Hematopoietic multipotent progenitor cell (in vitro differentiated cells): Measurements from ENCODE around the gene TRAF3IP3. TPM values are rescaled to one million over a fixed set of nuclear protein-coding genes. Genes with fewer than 3 reads are reported as not detected.
"Not testable (repeated sequence)": the region's sequence is repeated elsewhere in the genome, so short reads cannot be mapped to it uniquely, and the experiment has no call there.

ENCODE experiments used
- DNase-seq, 3 donors: peaks; one replicate each; pipeline ENCODE4 v3.0.0-alpha.2; 2011 to 2015; ENCODE audit warnings: low read depth in 2 of 3, low spot score in 2 of 3
- total RNA-seq: library from RNA; depleted of rRNA; stranded (reverse); fragments of >200 nt; gene quantifications from one replicate; pipeline ENCODE4 v1.2.3, GENCODE V29; 2012

TRAF3IP3 gene
- total RNA-seq, 1 donor: 32.9 TPM

DNA sequence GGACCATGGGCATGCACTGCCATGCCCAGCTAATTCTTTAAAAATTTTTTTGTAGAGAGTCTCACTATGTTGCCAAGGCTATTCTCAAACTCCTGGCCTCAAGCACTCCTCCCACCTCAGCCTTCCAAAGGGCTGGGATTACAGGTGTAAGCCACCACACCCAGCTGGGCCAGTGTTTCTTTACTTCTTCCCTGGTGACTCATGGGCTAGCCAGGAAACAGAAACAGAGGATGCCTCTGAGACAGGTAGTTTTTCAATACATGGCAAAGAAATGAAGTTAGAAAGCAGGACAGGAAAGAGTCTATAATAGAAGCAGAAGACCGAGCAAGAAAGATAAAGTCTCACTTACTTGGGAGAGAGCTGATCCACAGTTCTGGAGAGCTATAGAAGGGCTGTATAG is 36.1 kb downstream of the TRAF3IP3 start:
- DNase-seq: no peak

DNA sequence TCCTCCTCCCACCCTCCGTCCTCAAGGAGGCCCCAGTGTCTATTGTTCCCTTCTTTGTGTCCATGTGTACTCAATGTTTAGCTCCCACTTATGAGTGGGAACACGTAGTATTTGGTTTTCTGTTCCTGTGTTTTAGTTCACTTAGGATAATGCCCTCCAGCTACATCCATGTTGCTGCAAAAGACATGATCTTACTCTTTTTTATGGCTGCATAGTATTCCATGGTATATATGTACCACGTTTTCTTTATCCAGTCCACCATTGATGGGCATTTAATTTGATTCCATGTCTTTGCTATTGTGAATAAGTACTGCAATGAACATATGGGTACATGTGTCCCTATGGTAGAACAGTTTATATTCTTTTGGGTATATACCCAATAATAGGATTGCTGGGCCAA is 37.9 kb downstream of the TRAF3IP3 start:
- not testable (repeated sequence) for DNase-seq

DNA sequence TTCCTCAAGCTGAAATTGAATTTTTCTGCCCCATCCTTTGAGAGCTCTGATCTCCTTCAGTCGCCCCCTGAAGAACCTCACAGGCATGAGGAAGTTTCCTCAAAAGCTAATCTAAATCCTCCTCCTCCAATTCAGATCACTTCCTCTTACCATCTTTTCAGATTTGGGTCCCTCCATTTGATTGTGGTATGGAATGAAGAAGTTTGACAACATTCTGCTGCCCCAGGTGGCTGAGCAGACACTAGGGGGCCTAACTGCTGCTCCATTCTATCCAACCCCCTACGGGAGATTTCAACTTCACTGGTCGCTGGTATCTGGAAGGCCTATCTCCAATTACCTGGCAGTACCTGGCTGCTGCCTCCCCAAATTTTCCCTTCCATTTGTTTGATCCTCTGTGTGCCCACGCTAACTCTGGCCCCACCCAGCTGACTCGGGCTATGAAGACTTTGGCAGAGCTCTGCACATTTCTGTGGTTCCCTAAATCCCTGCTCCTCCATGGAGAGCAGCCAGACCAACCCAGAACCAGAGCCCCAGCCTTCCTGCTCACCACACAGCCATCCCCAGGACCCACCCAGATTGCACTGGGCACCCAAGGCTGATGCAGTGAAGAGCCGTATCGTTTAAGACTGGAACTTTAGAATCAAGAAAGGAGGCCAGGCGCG is 42.3 kb downstream of the TRAF3IP3 start:
- peak in 1 of 3 donors; percentile 24 for DNase-seq

DNA sequence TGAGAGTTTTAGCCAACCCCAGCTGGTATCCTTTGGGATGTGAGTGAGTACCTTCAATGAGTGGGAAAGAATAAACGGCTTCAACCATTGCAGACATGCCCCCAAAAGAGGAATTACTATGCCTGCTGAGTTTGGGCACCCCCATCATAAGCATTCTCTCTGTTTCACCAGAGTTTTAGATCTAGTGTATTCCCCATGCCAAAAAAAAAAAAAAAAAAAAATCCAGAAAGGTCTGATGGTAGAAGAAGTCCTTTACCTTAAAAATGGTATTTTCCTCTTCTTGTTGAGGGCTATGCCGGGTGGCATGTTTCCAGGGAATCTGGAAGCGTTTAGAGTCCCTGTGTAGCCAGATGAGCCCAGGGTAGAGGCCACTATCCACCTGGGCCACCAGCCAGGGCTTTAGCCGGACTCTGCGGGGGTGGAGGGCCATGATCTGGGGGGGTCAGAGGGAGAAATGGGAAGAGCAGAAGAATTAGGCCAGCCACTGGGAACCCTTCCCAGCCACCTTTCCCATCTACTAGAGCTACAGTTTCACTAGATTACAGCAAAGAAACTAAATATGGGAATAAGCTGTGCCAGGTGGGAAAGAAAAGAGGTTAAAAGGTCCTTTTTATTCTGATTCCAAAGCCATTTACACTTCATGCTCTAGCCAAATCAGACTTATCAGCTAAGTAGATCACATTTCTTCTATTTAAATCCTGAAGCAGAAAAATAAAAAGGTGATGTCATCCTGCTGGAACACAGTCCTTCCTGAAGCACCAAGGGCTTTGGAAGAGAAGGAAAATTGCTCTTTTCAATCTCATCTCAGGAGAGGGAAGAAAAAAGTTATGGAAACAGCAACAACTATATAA is 45.4 kb downstream of the TRAF3IP3 start:
- DNase-seq: no peak

DNA sequence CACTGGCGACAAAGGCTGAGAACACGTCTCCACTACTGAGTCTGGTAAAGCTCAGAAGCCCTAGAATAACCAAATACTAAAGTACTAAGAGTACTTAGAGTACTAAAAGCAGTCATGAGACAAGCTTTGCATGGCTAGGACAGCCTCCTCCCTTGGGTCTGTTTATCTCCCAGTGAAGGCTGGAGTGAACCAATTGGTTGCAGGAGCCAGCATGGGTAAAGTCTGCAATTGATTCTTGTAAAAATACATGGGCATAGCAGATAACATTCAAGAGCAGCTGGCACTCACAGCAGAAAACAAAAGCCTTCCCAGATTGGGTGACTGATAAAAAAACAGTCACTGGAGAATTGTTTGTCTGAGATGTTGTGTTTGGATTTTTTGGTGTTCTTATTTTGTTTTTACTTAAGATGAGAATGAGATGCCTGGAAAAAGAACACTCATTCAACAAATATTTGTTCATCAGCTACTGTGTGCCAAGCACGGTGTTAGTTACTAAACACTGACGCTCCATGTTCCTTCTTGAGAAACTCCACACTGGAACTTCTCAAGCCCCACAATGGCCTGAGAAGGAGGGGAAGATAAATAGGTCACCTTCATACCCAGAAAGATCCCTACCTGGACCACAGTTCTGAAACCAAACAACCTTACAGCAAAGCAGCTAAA is 46.4 kb downstream of the TRAF3IP3 start:
- DNase-seq: no peak

DNA sequence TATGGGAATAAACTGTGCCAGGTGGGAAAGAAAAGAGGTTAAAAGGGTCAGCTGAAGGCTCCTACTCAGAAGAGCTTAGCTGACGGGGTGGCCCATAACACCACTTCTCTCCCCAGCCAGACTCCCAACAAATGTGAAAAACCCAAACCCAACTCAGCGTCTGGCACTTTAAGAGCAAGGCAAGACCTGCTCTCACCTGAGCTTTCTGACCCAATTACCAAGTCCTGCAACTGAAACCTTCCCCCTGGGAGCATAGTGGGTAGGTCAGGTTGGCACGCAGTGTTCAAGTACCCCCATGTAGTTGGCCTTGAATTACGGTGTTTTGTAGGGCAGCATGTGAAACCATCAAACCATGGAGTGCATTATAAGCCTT is 46.9 kb downstream of the TRAF3IP3 start:
- no peak for DNase-seq

DNA sequence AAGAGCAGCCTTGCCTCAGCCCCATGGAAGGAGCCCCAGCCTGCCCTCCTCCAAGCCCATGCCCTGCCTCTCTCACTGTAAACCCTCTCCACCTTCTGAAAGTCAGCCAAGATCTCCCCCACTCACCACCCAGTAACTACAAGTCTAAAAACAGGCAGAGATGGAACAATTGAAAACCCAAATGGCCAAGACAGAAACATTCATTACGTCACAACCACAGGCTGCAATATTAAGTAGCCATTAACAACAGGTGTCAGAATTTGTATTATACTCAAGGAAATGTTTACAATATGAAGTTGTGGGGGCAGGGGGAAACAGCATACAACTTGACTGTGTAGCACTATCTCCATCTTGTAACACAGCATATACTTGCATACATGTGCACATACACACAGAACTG is 47.7 kb downstream of the TRAF3IP3 start:
- DNase-seq: no peak

DNA sequence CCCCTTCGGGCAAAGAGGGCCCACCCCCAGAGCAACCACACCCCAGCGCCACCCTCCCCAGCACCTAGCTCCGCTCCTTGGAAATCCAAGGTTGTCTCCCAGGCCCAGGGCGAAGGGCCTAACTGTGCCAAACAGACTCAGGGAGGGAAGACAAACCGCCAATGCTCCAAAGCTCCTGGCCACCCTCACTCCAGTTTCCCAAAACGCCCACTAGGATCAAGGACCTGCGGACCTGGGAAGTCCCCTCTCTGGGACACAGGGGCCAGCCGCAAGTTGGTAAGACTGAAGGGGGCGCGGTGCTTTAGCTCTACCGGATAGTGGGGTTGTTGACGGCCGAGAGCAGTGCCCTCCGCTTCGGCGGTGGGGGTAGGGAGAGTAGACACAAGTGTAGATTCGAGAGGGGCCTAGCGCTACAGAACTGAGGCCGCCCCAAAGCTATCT is 49.5 kb downstream of the TRAF3IP3 start:
- no peak for DNase-seq

DNA sequence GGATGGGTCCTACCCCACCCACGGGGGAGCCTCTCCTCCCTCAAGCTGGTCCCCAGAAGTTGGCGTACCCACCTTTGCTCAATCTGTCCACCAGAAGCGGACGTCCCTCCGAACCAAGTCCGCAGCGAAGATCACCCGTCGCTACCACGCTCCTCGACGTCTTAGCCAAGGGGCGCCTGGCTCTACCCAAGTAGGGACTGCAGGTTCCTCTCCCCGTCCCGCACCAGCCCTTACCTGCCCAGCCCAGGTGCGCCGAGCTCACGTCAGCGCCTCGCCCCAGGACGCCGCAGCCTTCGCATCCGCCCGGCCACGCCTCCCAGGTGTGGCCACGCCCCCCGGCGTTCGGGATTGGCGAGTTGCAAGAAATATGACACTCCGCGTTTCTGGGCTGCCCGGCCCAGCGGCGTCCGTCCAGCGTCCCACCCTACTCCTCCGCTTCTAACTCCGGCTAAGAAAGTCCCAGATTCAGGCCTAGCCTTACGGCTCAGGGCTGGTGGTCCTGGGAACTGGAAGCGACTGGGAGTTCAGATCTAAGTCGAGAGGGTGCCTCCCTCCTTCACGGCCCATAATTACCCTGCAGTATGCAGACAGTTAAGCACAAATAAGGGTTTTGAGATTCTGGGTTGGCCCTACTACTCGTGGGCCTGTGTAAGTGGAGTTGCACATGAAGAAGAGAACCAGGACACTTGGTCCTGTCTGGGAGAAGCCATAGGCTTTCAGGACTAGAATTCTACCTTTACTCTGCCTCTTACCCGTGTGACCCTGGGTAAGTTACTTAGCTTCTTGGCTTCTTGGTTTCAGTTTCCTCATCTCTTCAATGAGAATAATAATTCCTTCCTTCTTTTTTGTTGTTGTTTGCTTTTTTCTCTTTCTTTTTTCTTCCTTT is 50.3 kb downstream of the TRAF3IP3 start, which contains the start of gene IRF6:
IRF6 (minus strand) TSS at position 268 of the 886 bp plus-strand sequence. CDS start 4,729 bp downstream, outside the sequence.
- peak; percentile 51 to 73 (median 71) for DNase-seq

DNA sequence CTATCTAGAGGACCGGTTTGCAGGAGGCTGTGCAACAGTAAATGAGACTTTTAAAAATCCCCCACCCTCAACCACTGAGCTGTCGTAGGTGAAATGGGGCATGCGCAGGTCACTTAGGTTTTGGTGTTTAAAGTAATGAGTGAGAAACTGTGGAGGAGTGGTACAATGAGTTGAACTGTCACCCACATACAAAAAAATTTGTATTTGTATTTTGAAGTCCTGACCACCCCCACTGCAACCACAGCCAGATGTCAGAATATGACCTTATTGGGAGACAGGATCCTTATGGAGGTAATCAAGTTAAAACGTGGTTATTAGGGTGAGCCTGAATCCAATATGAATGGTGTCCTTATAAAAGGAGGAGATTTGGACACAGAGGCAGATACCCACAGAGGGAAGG is 51.7 kb downstream of the TRAF3IP3 start:
- no peak for DNase-seq

DNA sequence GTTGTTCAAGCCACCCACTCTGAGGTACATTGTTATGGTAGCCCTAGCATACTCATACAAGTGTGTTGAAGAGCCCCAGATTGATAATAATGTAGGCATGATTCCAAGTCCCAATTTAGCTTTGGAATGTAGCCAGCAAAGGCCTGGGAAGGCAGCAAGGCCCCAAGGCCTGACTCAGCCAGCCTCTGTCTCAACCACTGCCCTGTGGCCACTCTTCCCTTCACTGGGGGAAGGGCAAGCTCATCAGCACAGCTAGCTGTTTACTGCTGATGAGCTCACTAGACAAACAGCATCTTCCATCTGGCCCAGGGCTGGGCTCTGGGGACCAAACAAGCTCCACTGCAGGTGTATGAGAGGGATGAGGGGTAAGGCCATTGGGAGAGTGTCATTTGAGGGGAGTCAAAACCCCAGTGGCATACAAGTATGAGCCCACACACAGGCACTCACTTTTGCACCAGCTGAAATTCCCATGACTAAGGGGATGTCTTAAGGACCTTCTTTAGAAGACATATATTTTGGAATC is 52.3 kb downstream of the TRAF3IP3 start:
- no peak for DNase-seq

DNA sequence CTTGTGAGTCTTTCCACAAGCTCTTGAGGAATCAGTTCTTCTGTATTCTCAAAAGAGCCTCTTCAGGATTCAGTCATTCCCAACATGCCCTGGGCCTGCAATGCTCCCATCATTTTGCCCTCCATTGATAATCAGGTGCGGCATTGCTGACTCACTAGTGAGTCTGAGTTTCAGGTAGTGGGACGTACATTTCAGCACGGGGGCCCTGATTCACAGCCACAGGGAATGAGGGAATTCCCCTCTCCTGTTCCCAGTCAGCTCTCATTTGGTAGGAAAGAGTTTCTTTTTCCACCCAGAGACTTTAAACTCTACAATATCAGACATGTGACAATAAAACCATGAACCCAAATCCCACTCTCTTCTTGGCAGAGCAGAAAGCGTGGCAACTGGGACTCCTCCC is 53.8 kb downstream of the TRAF3IP3 start:
- DNase-seq: no peak

DNA sequence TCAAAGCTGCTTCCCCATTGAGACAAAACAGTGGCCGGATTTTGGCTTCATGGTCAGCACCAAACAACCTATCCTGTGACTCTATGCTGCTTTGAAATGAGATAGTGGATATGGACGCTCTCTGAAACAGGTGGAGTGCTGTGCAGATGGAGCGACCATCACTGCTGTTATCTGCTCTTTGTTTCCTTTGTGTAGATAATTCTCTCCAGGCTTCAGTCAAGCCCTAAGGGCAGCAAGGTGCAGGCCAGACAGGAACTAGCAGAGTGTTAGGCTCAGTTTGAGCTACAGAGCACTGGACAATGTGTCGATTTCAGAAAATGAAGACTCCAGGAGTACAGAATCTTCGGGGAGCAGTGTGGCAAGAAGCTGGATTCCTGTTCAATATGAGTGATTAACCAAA is 54.9 kb downstream of the TRAF3IP3 start:
- DNase-seq: no peak

DNA sequence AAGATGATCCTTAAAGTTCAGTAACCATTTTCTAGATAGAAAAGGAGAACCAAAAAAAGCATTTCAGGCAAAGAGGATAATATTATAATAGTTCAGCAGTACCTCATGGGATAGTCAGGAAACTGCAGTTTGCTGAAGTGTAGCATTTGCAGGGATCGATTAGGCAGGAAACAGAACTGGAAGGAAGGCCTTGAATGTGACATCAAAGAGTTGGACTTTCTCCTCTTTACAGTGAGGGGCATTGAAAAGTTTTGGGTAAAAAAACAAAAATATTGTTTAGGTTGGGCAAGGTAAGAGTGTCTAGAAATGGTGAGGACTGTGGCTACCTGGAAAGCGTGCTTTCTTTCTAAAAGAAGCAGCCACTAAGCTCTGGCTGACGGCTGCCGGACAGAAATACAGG is 58.0 kb downstream of the TRAF3IP3 start:
- DNase-seq: no peak

DNA sequence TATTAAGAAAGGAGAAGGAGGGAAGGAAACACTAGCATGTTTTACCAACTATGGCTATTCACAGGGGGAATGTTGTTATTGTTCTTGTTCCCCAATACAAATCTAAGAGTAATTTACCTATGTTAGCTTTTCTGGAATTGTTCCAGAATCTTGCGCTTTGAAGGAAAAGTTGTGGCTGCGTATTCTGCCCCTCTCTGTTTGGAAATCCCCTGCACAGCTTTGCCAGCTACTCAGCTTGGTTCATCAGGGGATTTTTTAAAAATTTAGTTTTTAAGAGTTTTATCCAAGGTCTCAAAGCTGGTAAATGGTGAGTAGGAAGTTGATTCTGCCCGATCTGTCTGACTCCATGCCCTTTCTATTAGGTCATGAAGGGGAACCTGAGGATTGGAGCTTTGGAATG is 59.6 kb downstream of the TRAF3IP3 start:
- DNase-seq: no peak

DNA sequence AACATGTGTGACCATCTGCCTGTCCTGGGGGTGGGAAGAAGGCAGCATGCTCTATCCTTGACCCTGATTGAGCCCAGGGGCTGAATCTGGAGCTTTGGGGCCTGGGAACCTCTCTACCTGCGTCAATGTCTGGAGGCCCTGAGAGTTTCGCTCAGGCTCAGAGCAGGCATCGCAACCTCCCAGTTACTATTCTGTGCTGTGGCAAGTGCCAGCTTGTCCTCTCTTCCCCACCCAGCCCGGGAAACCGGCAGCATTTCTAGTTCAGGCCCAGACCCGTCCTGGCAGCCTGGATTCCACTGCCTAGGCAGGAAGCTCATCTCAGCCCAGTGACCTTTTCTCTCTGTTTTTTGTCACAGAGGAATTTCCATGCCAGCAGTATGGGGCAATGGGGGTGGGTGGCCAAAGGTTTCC is 60.1 kb downstream of the TRAF3IP3 start:
- DNase-seq: no peak

DNA sequence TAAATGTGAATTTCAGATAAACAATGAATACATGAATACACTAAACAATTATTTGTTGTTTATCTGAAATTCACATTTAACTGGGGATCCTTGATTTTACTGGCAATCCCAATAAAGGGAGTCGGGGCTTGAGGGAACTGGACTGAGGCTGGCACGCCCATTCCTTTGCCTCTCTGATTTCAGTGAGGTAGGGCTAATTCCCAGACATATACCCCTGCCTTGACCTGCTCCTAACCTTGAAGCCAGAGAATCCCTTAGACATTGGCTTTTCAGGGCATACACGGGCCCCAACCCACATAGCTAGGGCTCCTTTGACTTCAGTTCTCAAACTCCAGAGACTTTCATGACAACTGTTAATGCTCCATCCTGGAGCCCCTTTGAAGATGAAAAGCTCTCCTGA is 61.1 kb downstream of the TRAF3IP3 start:
- no peak for DNase-seq

DNA sequence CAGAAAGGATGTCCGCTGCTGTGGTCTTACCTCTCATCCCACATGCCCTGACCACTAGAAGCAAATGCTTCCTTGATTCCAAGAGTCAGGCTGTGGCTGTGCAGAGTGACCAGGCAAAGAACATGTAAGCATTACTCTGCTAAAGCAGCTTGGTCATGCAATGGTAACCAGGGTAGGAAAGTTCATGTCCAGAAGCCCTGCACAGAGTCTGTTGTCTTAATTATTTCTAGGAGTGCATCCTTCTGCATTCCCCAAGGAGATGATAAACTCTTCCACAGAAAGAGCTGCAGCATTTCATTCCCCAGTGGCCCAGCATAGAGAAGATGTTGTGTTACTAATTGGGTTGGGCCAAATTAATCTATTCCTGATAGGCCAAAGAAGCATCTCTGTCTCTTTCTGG is 61.8 kb downstream of the TRAF3IP3 start:
- DNase-seq: no peak

DNA sequence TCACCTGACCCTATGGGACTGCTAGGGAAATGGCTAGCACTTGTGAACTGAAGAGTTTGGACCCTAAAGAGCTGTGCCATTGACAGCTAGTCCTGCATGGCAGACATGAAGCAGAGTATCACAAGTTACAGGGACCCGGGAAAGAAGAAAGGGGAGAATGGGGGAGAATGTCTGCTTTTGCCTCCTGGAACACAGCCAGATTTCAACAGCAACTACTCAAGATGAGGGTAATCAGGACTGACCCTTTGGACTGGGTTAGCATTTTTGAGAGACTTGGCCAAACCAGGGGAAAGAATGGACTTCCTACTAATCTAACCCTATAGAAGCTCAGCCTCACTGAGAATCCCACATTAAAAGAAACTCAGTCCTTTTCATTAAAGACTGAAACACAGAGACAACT is 63.2 kb downstream of the TRAF3IP3 start:
- no peak for DNase-seq

DNA sequence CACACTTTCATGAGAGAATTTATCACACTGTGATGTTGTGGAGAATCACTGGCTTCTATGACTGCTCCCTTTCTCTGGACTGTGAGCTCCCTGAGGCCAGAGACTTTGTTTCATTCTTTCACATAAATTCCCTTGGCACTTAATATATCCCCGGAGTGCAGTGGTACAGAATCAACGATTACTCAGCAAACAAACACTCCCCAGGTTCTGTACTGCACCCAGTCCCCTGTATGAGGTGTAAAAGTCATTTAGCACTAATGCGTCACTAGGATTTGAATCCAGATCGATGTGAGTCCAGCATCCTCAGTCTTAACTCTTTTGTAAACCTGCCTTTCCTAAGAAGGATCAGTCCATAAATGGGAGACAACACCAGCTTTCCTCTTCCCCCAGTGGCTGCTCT is 65.1 kb downstream of the TRAF3IP3 start:
- DNase-seq: no peak
